ENCODE results near the gene POLD4.

DNA sequence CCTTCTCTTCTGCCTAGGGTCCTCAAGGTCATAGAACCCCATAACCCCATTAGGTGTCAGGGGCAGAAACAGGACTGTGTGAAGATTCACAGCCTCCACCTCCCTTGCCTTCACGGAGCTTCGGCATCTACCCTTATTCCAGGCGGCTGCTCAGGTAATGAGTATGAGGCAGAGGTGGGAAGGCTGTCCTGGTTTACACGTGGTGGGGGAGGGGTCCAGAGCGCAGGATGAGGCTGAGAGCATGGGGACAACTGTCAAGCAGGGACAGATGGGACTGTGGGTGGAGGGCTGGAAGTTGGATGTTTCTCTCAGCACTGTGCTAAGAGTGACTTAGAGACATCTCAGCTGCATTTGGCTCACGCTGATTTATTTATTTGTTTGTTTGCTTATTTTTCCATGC is 34.2 kb upstream of the POLD4 start:
- TF ChIP-seq, protein P1, sequence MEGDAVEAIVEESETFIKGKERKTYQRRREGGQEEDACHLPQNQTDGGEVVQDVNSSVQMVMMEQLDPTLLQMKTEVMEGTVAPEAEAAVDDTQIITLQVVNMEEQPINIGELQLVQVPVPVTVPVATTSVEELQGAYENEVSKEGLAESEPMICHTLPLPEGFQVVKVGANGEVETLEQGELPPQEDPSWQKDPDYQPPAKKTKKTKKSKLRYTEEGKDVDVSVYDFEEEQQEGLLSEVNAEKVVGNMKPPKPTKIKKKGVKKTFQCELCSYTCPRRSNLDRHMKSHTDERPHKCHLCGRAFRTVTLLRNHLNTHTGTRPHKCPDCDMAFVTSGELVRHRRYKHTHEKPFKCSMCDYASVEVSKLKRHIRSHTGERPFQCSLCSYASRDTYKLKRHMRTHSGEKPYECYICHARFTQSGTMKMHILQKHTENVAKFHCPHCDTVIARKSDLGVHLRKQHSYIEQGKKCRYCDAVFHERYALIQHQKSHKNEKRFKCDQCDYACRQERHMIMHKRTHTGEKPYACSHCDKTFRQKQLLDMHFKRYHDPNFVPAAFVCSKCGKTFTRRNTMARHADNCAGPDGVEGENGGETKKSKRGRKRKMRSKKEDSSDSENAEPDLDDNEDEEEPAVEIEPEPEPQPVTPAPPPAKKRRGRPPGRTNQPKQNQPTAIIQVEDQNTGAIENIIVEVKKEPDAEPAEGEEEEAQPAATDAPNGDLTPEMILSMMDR (IDR thresholded peaks at IDR 0.05): no peak
- no peak for TF ChIP-seq EP300 (IDR thresholded peaks at IDR 0.05)
- no peak for TF ChIP-seq POLR2AphosphoS5 (IDR thresholded peaks at IDR 0.05)

Measured in suprapubic skin (tissue), 4 donors.